ENCODE data around the gene OTOF. TPM values are rescaled to one million over a fixed set of nuclear protein-coding genes. Genes with fewer than 3 reads are reported as not detected.
A peak's percentile ranks its signal among the peaks of the same experiment; 100 is the strongest.

Gene OTOF
- under 1 TPM in 1 of 2 donors, not detected in 1; 0.09 TPM for total RNA-seq
- polyA plus RNA-seq: under 1 TPM; 0.03 to 0.08 TPM
- long read RNA-seq, donor 1: 0 reads
- long read RNA-seq, donor 2: 0 reads
- long read RNA-seq, donor 3: 0 reads
- long read RNA-seq, donor 4: 0 reads
- long read RNA-seq, donor 5: 0 reads

- Histone ChIP-seq H3K9ac (ENCODE audit: insufficient read depth in 1 of 2, low read length in 2 of 2) (no peak within 1 kb of the TSS), H3K36me3 (ENCODE audit: control insufficient read depth in 4 of 4, insufficient read depth in 4 of 4, low read length in 4 of 4) (no peaks in the 10 kb centered on the region), H3K27ac (ENCODE audit: low read depth in 1 of 2, low read length in 1 of 2) (no peak within 1 kb of the TSS), H3K27me3 (ENCODE audit: control insufficient read depth in 3 of 3, insufficient read depth in 3 of 3, low read length in 2 of 3) (peaks cover 0 to 3% (median 0%) of the 10 kb centered on the region in 3 donors), H3K9me3 (ENCODE audit: control insufficient read depth in 4 of 4, insufficient read depth in 3 of 4, low read length in 3 of 4) (no peaks in the 10 kb centered on the region), H3K4me3 (no peak within 1 kb of the TSS), H3K4me1 (ENCODE audit: control insufficient read depth in 5 of 5, insufficient read depth in 5 of 5, low read length in 5 of 5) (peaks cover 0 to 16% (median 2%) of the 10 kb centered on the region in 5 donors)
- TF ChIP-seq CTCF (IDR thresholded peaks at IDR 0.05; ENCODE audit: control extremely low read depth, extremely low read depth): no peak
- ATAC-seq (ENCODE audit: insufficient read depth, low FRiP score) (no peak), DNase-seq (peak; percentile 72 to 78 (median 74))
- 41 to 58% methylated on average over 3 of the region's 3 CpGs for WGBS, 2 donors
Measured at GRCh38 chr2:26477911-26478253, at the start of gene OTOF. Gene OTOF (minus strand): TSS chr2:26478124.

- WGBS, 2 donors: 82 to 95% methylated on average over 2 of the region's 2 CpGs
- H3K27me3 ChIP-seq (ENCODE audit: control insufficient read depth in 3 of 3, insufficient read depth in 3 of 3, low read length in 2 of 3): no peaks in the 10 kb centered on the region
- H3K9me3 ChIP-seq (ENCODE audit: control insufficient read depth in 4 of 4, insufficient read depth in 3 of 4, low read length in 3 of 4): peaks cover 0 to 6% (median 0%) of the 10 kb centered on the region in 4 donors
- H3K4me3 ChIP-seq: no peak overlapping the region
- H3K36me3 ChIP-seq (ENCODE audit: control insufficient read depth in 4 of 4, insufficient read depth in 4 of 4, low read length in 4 of 4): no peaks in the 10 kb centered on the region
- ATAC-seq (ENCODE audit: insufficient read depth, low FRiP score) (no peak), DNase-seq (no peak)
- no peak for TF ChIP-seq CTCF (IDR thresholded peaks at IDR 0.05; ENCODE audit: control extremely low read depth, extremely low read depth)
- H3K27ac ChIP-seq (ENCODE audit: low read depth in 1 of 2, low read length in 1 of 2): no peak overlapping the region
- no peaks in the 10 kb centered on the region for H3K4me1 ChIP-seq (ENCODE audit: control insufficient read depth in 5 of 5, insufficient read depth in 5 of 5, low read length in 5 of 5)
- H3K9ac ChIP-seq (ENCODE audit: insufficient read depth in 1 of 2, low read length in 2 of 2): no peak overlapping the region
Measured at GRCh38 chr2:26526589-26526988, 48.7 kb upstream of the OTOF start.

GRCh38 chr2:26526105-26526504 is 48.2 kb upstream of the OTOF start:
- H3K4me1 ChIP-seq (ENCODE audit: control insufficient read depth in 5 of 5, insufficient read depth in 5 of 5, low read length in 5 of 5): no peaks in the 10 kb centered on the region
- H3K27ac ChIP-seq (ENCODE audit: low read depth in 1 of 2, low read length in 1 of 2): no peak overlapping the region
- no peaks in the 10 kb centered on the region for H3K36me3 ChIP-seq (ENCODE audit: control insufficient read depth in 4 of 4, insufficient read depth in 4 of 4, low read length in 4 of 4)
- DNase-seq: no peak
- no peak for TF ChIP-seq CTCF (IDR thresholded peaks at IDR 0.05; ENCODE audit: control extremely low read depth, extremely low read depth)
- H3K9ac ChIP-seq (ENCODE audit: insufficient read depth in 1 of 2, low read length in 2 of 2): no peak overlapping the region
- no peak for ATAC-seq (ENCODE audit: insufficient read depth, low FRiP score)
- WGBS, 2 donors: 89 to 100% methylated on average over 1 of the region's 1 CpG
- peaks cover 0 to 6% (median 0%) of the 10 kb centered on the region in 4 donors for H3K9me3 ChIP-seq (ENCODE audit: control insufficient read depth in 4 of 4, insufficient read depth in 3 of 4, low read length in 3 of 4)
- no peak overlapping the region for H3K4me3 ChIP-seq
- no peaks in the 10 kb centered on the region for H3K27me3 ChIP-seq (ENCODE audit: control insufficient read depth in 3 of 3, insufficient read depth in 3 of 3, low read length in 2 of 3)

GRCh38 chr2:26523750-26524149 is 45.8 kb upstream of the OTOF start:
- Histone ChIP-seq H3K9me3 (ENCODE audit: control insufficient read depth in 4 of 4, insufficient read depth in 3 of 4, low read length in 3 of 4) (peaks cover 0 to 7% (median 0%) of the 10 kb centered on the region in 4 donors), H3K27ac (ENCODE audit: low read depth in 1 of 2, low read length in 1 of 2) (no peak overlapping the region), H3K36me3 (ENCODE audit: control insufficient read depth in 4 of 4, insufficient read depth in 4 of 4, low read length in 4 of 4) (no peaks in the 10 kb centered on the region), H3K4me3 (no peak overlapping the region), H3K27me3 (ENCODE audit: control insufficient read depth in 3 of 3, insufficient read depth in 3 of 3, low read length in 2 of 3) (peaks cover 0 to 7% (median 4%) of the 10 kb centered on the region in 3 donors), H3K9ac (ENCODE audit: insufficient read depth in 1 of 2, low read length in 2 of 2) (no peak overlapping the region), H3K4me1 (ENCODE audit: control insufficient read depth in 5 of 5, insufficient read depth in 5 of 5, low read length in 5 of 5) (no peaks in the 10 kb centered on the region)
- DNase-seq: no peak
- no peak for ATAC-seq (ENCODE audit: insufficient read depth, low FRiP score)
- no peak for TF ChIP-seq CTCF (IDR thresholded peaks at IDR 0.05; ENCODE audit: control extremely low read depth, extremely low read depth)
